Chondrocyte (in vitro differentiated cells): ENCODE results near the gene SPHK2. TPM values are rescaled to one million over a fixed set of nuclear protein-coding genes. Genes with fewer than 3 reads are reported as not detected.

Experiments used
- DNase-seq: peaks from one replicate; pipeline ENCODE4 v3.0.0; 2021; ENCODE audit warnings: mixed read lengths, low spot score
- H3K27ac Mint-ChIP-seq: one replicate; pipeline ENCODE4 v1.8.0; 2021; ENCODE audit warnings: mild to moderate bottlenecking, moderate library complexity, mixed read lengths; ENCODE audit not compliant: unreplicated experiment
- H3K27me3 Mint-ChIP-seq: 2 replicates; pipeline ENCODE4 v1.8.0; 2021; ENCODE audit warnings: low read depth, mixed read lengths
- H3K36me3 Mint-ChIP-seq: 2 replicates; pipeline ENCODE4 v1.8.0; 2021; ENCODE audit warnings: low read depth, mixed read lengths
- H3K4me1 Mint-ChIP-seq: 2 replicates; pipeline ENCODE4 v1.8.0; 2021; ENCODE audit warnings: low read depth, mild to moderate bottlenecking, mixed read lengths
- H3K4me3 Mint-ChIP-seq: one replicate; pipeline ENCODE4 v1.8.0; 2021; ENCODE audit warnings: mild to moderate bottlenecking, moderate library complexity, mixed read lengths; ENCODE audit not compliant: unreplicated experiment
- H3K9me3 Mint-ChIP-seq: 2 replicates; pipeline ENCODE4 v1.8.0; 2021; ENCODE audit warnings: low read depth, mixed read lengths
- total RNA-seq: library from RNA; stranded (reverse); gene quantifications from 3 replicates; pipeline ENCODE4 v1.2.1, GENCODE V29; 2021
- TF ChIP-seq, protein P1 (sequence below): fragments of 200-600 bp; sonication (generic); IDR thresholded peaks from 2 replicates; pipeline ENCODE4 v1.5.0; 2021; ENCODE audit warnings: antibody characterized with exemption, mild to moderate bottlenecking, moderate library complexity

The SPHK2 gene
- total RNA-seq, 1 donor from 2014 or later, result 18.6 TPM

DNA sequence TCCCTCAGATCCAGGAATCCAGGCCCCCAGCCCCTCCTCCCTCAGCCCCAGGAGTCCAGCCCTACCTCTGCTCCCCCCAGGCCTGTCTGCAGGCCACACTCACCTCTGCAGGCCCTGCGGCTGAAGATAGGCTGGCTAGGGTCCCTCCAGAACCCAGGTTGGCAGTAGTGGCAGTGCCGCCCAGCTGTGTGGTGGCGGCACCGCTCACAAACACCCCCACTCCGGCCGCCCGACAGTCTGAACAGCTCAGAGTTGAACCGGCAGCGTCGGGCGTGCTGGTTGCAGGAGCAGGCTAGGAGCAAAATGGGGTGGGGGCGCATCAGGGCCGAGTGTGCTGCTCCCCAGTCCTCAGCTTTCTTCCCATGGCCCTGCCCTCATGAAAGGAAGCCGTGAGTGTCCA, 45.2 kb downstream of the SPHK2 start:
- H3K9me3 Mint-ChIP-seq, result no peaks in the 10 kb centered on the region
- TF ChIP-seq, protein P1, sequence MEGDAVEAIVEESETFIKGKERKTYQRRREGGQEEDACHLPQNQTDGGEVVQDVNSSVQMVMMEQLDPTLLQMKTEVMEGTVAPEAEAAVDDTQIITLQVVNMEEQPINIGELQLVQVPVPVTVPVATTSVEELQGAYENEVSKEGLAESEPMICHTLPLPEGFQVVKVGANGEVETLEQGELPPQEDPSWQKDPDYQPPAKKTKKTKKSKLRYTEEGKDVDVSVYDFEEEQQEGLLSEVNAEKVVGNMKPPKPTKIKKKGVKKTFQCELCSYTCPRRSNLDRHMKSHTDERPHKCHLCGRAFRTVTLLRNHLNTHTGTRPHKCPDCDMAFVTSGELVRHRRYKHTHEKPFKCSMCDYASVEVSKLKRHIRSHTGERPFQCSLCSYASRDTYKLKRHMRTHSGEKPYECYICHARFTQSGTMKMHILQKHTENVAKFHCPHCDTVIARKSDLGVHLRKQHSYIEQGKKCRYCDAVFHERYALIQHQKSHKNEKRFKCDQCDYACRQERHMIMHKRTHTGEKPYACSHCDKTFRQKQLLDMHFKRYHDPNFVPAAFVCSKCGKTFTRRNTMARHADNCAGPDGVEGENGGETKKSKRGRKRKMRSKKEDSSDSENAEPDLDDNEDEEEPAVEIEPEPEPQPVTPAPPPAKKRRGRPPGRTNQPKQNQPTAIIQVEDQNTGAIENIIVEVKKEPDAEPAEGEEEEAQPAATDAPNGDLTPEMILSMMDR, result no peak
- H3K27ac Mint-ChIP-seq, result no peak overlapping the region
- H3K4me1 Mint-ChIP-seq, result peaks cover 5% of the 10 kb centered on the region
- DNase-seq, result no peak
- no peaks in the 10 kb centered on the region for H3K27me3 Mint-ChIP-seq
- H3K4me3 Mint-ChIP-seq, result no peak overlapping the region
- H3K36me3 Mint-ChIP-seq, result no peaks in the 10 kb centered on the region

DNA sequence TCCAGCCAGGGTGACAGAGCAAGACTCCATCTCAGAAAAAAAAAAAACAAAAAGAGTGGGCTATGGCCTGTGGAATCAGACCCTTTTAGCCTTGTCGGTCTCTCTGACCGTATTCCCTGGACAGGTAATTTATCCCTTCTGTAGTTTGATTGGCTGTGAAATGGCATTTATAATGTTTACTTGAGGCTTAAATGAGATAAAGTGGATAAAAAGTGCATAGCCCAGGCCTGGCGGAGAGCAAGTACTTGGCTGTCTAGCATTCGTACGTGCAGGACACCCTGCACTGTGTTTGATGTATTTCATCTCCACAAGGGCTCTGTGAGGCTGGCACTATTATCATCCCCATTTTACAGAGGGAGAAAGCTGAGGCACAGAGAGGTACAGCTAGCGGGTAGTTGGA, 46.5 kb downstream of the SPHK2 start:
- H3K27me3 Mint-ChIP-seq, result no peaks in the 10 kb centered on the region
- H3K27ac Mint-ChIP-seq, result no peak overlapping the region
- TF ChIP-seq, protein P1, result no peak
- no peak overlapping the region for H3K4me3 Mint-ChIP-seq
- H3K4me1 Mint-ChIP-seq, result peaks cover 3% of the 10 kb centered on the region
- no peaks in the 10 kb centered on the region for H3K9me3 Mint-ChIP-seq
- DNase-seq, result no peak
- no peaks in the 10 kb centered on the region for H3K36me3 Mint-ChIP-seq

DNA sequence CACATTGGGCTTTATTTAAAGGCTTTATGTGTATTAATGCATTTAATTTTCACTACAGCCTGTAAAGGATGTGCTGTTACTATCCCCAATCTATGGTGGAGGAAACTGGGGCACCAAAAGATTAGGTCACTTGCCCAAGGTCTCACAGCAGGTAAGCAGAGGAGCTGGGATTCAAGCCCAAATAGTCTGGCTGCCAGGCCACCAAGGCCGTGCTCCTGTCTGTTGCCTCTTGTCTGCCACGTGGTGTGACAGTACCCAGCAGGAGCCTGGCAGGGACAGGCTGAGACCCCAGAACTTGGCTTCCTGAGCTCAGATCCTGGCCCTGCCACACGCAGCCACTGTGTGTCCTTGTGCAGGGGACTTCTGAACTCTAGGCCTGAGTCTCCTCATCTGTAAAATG, 49.0 kb downstream of the SPHK2 start:
- H3K27me3 Mint-ChIP-seq, result no peaks in the 10 kb centered on the region
- H3K36me3 Mint-ChIP-seq, result no peaks in the 10 kb centered on the region
- no peak overlapping the region for H3K27ac Mint-ChIP-seq
- H3K4me1 Mint-ChIP-seq, result no peaks in the 10 kb centered on the region
- no peaks in the 10 kb centered on the region for H3K9me3 Mint-ChIP-seq
- H3K4me3 Mint-ChIP-seq, result no peak overlapping the region
- no peak for DNase-seq
- TF ChIP-seq, protein P1, result no peak

DNA sequence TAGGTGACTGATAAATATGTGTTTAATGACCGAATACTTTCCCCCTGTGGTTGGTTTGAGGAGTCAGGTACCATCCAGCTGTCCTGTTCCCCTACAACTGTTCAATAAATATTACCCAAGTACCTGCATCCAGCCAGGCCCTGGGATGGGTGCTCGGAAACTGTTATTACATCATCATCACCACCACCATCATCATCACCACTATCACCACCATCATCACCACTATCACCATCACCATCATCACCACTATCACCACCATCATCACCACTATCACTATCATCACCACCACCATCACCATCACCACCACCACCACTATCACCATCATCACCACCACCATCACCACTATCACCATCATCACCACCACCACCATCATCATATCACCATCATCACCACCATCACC, 49.5 kb downstream of the SPHK2 start:
- Mint-ChIP-seq H3K27ac (no peak overlapping the region), H3K4me3 (no peak overlapping the region), H3K27me3 (no peaks in the 10 kb centered on the region), H3K36me3 (no peaks in the 10 kb centered on the region), H3K9me3 (no peaks in the 10 kb centered on the region), H3K4me1 (no peaks in the 10 kb centered on the region)
- TF ChIP-seq, protein P1, result no peak
- DNase-seq, result no peak

DNA sequence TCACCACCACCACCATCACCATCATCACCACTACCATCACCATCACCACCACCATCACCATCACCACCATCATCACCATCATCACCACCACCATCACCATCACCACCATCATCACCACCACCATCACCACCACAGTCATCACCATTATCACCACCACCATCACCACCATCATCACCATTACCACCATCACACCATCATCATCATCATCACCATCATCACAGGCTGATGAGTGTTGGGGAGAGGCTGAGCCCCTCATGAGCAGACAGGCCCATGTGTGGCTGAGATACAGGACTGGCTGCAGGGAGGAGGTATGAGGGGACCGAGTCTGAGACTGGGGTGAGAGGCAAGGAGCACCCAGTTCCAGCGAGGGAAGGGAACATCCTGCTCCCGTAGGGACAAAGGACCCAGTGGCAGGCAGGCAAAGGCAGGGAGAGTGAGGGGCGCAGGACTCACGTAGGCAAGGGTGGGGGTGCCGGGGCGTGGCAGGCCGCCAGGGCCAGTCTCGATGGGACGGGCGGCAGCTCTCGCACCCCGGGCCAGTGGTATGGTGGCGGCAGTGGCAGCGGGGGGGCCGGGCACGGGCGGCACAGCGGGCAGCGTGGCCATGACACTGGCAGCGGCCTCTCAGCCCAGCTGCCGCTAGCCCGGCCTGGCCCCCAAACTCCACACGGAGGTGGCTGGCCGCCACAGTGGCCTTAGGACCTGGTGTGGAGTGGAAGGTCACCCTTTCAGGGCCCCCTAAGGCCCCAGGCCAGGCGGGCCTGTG, 50.8 kb downstream of the SPHK2 start:
- Mint-ChIP-seq H3K4me3 (no peak overlapping the region), H3K36me3 (no peaks in the 10 kb centered on the region), H3K9me3 (no peaks in the 10 kb centered on the region), H3K27ac (no peak overlapping the region), H3K27me3 (no peaks in the 10 kb centered on the region), H3K4me1 (peaks cover 2% of the 10 kb centered on the region)
- no peak for DNase-seq
- TF ChIP-seq, protein P1, result no peak
